ENCODE data around the gene VAV2. TPM values are rescaled to one million over a fixed set of nuclear protein-coding genes. Genes with fewer than 3 reads are reported as not detected.
A peak's percentile ranks its signal among the peaks of the same experiment; 100 is the strongest.

The VAV2 gene
- total RNA-seq, 1 experiment from 2014 or later, result 30.7 TPM

DNA sequence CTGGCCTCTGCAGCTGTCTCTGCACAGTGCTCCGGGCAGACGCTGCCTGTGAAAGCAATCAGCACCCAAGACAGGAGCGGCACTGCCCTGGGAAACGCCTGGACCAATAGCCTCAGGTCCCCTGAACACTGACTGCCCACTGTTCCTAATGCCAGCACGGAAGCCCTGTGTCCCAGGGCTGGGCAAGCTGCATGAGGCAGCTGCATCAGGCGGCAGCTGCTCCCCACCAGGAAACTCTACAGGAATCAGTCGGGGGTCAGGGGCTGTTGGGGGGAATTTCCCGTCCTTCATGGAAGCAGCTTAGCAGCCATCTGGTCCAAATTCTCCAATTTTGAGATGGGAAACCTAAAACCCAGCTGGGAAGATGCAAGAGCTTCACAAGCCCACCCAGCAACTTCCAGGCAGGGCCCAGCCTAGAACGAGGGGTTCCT, 118.6 kb downstream of the VAV2 start:
- CTCF ChIA-PET, result interaction anchor here (0.5 kb wide), 1 partner anchor 143 kb away, joined by 5 read pairs; no protein-coding TSS in a partner anchor
- BruUV-seq (replicated peaks), result no TSS peak
- Mint-ChIP-seq H3K4me1 (ENCODE audit: low read depth, unreplicated experiment) (peaks cover 26% of the 10 kb centered on the region), H3K27me3 (ENCODE audit: unreplicated experiment) (no peaks in the 10 kb centered on the region), H3K4me3 (ENCODE audit: low read depth, unreplicated experiment) (peak overlapping the region; percentile 65), H3K36me3 (ENCODE audit: insufficient read depth, unreplicated experiment) (peaks cover 12% of the 10 kb centered on the region), H3K9me3 (ENCODE audit: low read depth, unreplicated experiment) (no peaks in the 10 kb centered on the region), H3K27ac (ENCODE audit: unreplicated experiment) (peak overlapping the region; percentile 94)
- TF ChIP-seq, protein P1, sequence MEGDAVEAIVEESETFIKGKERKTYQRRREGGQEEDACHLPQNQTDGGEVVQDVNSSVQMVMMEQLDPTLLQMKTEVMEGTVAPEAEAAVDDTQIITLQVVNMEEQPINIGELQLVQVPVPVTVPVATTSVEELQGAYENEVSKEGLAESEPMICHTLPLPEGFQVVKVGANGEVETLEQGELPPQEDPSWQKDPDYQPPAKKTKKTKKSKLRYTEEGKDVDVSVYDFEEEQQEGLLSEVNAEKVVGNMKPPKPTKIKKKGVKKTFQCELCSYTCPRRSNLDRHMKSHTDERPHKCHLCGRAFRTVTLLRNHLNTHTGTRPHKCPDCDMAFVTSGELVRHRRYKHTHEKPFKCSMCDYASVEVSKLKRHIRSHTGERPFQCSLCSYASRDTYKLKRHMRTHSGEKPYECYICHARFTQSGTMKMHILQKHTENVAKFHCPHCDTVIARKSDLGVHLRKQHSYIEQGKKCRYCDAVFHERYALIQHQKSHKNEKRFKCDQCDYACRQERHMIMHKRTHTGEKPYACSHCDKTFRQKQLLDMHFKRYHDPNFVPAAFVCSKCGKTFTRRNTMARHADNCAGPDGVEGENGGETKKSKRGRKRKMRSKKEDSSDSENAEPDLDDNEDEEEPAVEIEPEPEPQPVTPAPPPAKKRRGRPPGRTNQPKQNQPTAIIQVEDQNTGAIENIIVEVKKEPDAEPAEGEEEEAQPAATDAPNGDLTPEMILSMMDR (IDR thresholded peaks at IDR 0.05; ENCODE audit: unreplicated experiment), result no peak
- peak; percentile 2 for DNase-seq
- intact Hi-C loops (cut with micrococcal nuclease; ENCODE audit: unreplicated experiment), result loop anchor here (10.0 kb wide), 1 partner anchor 121 kb away; the partner anchor contains the start of gene VAV2

DNA sequence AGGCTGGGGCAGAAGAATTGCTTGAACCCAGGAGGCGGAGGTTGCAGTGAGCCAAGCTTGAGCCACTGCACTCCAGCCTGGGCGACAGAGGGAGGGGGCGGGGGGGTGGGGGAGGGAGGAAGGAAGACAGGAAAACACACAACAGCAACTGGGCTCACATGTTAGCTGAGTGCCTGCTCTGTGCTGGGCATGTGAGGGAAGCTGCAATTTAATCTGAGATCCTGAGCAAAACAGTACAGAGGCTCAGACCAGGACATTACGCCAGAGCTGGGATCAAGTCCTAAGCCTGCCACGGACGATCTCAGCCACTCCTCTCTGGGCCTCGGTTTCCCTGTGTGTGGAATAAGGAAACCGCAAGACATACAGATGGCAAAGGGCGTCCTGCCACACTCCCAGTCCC, 119.1 kb downstream of the VAV2 start:
- CTCF ChIA-PET, result interaction anchor here (0.7 kb wide), 1 partner anchor 1652 kb away, joined by 4 read pairs; no protein-coding TSS in a partner anchor
- H3K4me3 Mint-ChIP-seq (ENCODE audit: low read depth, unreplicated experiment), result no peak overlapping the region
- H3K27ac Mint-ChIP-seq (ENCODE audit: unreplicated experiment), result peak overlapping the region; percentile 94
- DNase-seq, result no peak
- no peaks in the 10 kb centered on the region for H3K9me3 Mint-ChIP-seq (ENCODE audit: low read depth, unreplicated experiment)
- peaks cover 26% of the 10 kb centered on the region for H3K4me1 Mint-ChIP-seq (ENCODE audit: low read depth, unreplicated experiment)
- peaks cover 12% of the 10 kb centered on the region for H3K36me3 Mint-ChIP-seq (ENCODE audit: insufficient read depth, unreplicated experiment)
- H3K27me3 Mint-ChIP-seq (ENCODE audit: unreplicated experiment), result no peaks in the 10 kb centered on the region
- TF ChIP-seq, protein P1 (IDR thresholded peaks at IDR 0.05; ENCODE audit: unreplicated experiment), result no peak
- intact Hi-C loops (cut with micrococcal nuclease; ENCODE audit: unreplicated experiment), result loop anchor here (10.0 kb wide), 1 partner anchor 122 kb away; the partner anchor contains the start of gene VAV2
- BruUV-seq (replicated peaks), result no TSS peak

DNA sequence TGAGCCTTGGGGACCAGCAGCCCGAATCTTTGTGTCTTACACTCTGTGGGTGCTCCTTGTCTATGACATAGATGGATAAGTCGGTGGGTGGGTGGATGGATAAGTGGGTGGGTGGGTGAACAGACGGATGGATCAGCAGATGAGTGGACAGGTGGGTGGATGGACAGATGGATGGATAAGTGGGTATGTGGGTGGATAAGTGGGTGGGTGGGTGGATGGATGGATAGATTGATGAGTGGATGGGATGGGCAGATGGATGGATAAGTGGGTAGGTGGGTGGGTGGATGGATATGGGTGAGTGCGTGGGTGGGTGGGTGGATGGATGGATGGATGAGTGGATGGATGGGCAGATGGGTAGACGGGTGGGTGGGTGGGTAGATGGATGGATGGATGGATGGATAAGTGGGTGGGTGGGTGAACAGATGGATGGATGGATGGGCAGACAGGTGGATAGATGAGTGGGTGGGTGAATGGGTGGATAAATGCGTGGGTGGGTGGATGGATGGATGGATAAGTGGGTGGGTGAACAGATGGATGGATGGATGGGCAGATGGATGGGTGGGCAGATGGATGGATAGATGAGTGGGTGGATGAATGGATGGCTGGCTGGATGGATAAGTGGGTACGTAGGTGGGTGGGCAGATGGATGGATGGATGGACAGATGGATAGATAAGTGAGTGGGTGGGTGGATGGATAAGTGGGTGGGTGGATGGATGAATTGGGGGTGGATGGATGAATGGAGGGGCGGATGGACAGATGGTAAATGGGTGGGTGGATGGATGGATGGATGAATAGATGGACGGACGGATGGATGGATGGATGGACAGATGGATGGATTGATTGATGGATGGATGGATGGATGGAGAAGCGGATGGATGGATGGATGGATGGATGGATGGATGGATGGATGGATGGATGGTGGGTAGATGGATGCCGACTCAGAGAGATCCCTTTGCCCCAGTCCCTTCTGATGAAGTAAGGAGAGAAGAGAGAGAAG, 121.2 kb downstream of the VAV2 start:
- DNase-seq, result no peak
- H3K27me3 Mint-ChIP-seq (ENCODE audit: unreplicated experiment), result no peaks in the 10 kb centered on the region
- H3K9me3 Mint-ChIP-seq (ENCODE audit: low read depth, unreplicated experiment), result no peaks in the 10 kb centered on the region
- no TSS peak for BruUV-seq (replicated peaks)
- TF ChIP-seq, protein P1 (IDR thresholded peaks at IDR 0.05; ENCODE audit: unreplicated experiment), result no peak
- H3K4me1 Mint-ChIP-seq (ENCODE audit: low read depth, unreplicated experiment), result peaks cover 18% of the 10 kb centered on the region
- CTCF ChIA-PET, result interaction anchor here (0.7 kb wide), 1 partner anchor 23 kb away, joined by 3 read pairs; no protein-coding TSS in a partner anchor
- H3K4me3 Mint-ChIP-seq (ENCODE audit: low read depth, unreplicated experiment), result no peak overlapping the region
- H3K27ac Mint-ChIP-seq (ENCODE audit: unreplicated experiment), result no peak overlapping the region
- peaks cover 12% of the 10 kb centered on the region for H3K36me3 Mint-ChIP-seq (ENCODE audit: insufficient read depth, unreplicated experiment)
- intact Hi-C loops (cut with micrococcal nuclease; ENCODE audit: unreplicated experiment), result loop anchor here (10.0 kb wide), 1 partner anchor 124 kb away; the partner anchor contains the start of gene VAV2

DNA sequence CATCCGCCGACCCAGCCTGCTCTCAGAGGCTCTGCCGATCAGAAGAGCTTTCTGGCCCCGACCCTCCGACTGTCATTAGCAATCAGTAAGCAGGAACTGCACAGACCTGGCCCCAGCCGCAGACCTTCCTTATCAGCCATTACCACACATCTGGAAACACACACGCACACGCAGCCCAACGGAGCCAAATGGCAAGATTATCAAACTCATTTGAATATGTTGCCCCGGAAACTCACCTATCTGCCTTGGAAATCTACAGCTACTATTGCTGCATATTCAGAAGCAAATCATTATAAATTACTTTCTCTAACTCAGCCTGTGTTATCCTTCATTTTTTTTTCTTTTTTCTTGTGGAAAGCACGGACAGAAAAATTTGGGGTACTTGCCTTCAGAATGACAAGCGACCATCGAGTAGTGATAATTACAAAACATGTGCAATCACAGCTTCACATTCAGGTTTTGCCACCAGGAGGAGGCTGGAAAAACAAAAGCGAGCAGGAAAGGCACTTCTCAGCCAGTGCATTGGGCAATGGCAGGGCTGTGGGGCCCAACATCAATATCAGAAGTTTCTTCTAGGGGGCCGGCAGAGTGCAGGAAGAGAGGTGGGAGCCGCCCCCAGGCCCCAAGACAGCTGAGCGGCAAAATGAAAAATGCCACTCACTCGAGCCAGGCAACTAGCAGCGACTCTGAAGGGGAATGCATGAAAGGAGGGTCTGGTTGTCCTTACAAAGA, 122.3 kb downstream of the VAV2 start:
- no peaks in the 10 kb centered on the region for H3K9me3 Mint-ChIP-seq (ENCODE audit: low read depth, unreplicated experiment)
- no TSS peak for BruUV-seq (replicated peaks)
- peaks cover 14% of the 10 kb centered on the region for H3K4me1 Mint-ChIP-seq (ENCODE audit: low read depth, unreplicated experiment)
- no peaks in the 10 kb centered on the region for H3K27me3 Mint-ChIP-seq (ENCODE audit: unreplicated experiment)
- intact Hi-C loops (cut with micrococcal nuclease; ENCODE audit: unreplicated experiment), result loop anchor here (10.0 kb wide), 1 partner anchor 125 kb away; the partner anchor contains the start of gene VAV2
- H3K27ac Mint-ChIP-seq (ENCODE audit: unreplicated experiment), result no peak overlapping the region
- H3K36me3 Mint-ChIP-seq (ENCODE audit: insufficient read depth, unreplicated experiment), result peaks cover 12% of the 10 kb centered on the region
- CTCF ChIA-PET, result interaction anchor here (0.7 kb wide), 1 partner anchor 22 kb away, joined by 3 read pairs; no protein-coding TSS in a partner anchor
- no peak overlapping the region for H3K4me3 Mint-ChIP-seq (ENCODE audit: low read depth, unreplicated experiment)
- no peak for DNase-seq
- TF ChIP-seq, protein P1 (IDR thresholded peaks at IDR 0.05; ENCODE audit: unreplicated experiment), result no peak

All from Calu3 (cell line).